ENCODE results near the gene S1PR5. TPM values are rescaled to one million over a fixed set of nuclear protein-coding genes. Genes with fewer than 3 reads are reported as not detected.
"Not testable (repeated sequence)": the region's sequence is repeated elsewhere in the genome, so short reads cannot be mapped to it uniquely, and the experiment has no call there.

The S1PR5 gene
- total RNA-seq, 4 donors from 2014 or later, result 0.84 TPM; not detected in 3

DNA sequence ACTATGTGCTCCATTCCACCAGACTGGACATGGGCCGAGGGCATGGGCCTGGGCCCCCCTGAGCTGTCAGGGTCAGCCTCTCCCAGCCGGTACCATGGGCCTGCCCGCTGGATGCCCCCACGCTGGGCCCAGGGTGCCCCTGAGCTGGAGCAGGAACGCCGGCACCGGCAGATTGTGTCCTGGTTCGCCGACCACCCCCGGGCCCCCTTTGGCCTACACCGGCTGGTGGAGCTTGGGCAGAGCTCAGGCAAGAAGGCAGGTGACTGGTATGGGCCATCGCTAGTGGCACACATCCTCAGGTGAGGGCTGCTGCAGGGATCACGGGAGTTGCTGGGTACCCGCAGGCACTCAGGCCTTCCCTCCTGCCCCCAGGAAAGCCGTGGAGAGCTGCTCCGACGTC is 29.6 kb upstream of the S1PR5 start:
- TF ChIP-seq CTCF (IDR thresholded peaks at IDR 0.05), result no peak
- no peak for TF ChIP-seq EP300 (IDR thresholded peaks at IDR 0.05)
- TF ChIP-seq POLR2A (IDR thresholded peaks at IDR 0.05), result no peak
- peaks cover 0 to 19% (median 13%) of the 10 kb centered on the region in 4 donors for H3K4me1 ChIP-seq
- WGBS, 2 donors, result 72 to 88% methylated on average over 2 to 17 of the region's 17 CpGs
- no peaks in the 10 kb centered on the region for H3K9me3 ChIP-seq
- H3K36me3 ChIP-seq, result peaks cover 0 to 62% (median 21%) of the 10 kb centered on the region in 3 donors
- no peak overlapping the region for H3K4me3 ChIP-seq
- H3K27me3 ChIP-seq, result no peaks in the 10 kb centered on the region
- DNase-seq (ENCODE audit: low spot score in 2 of 2), result no peak
- H3K27ac ChIP-seq, result no peak overlapping the region

GRCh38 chr19:10544753-10545251 is 27.6 kb upstream of the S1PR5 start:
- peaks cover 0 to 19% (median 13%) of the 10 kb centered on the region in 4 donors for H3K4me1 ChIP-seq
- TF ChIP-seq EP300 (IDR thresholded peaks at IDR 0.05), result no peak
- TF ChIP-seq POLR2A (IDR thresholded peaks at IDR 0.05), result no peak
- DNase-seq (ENCODE audit: low spot score in 2 of 2), result no peak
- peak overlapping the region in 3 of 4 donors; percentile 90 to 98 (median 97) for H3K27ac ChIP-seq
- WGBS, 2 donors, result 37 to 47% methylated on average over 17 to 21 of the region's 23 CpGs
- H3K27me3 ChIP-seq, result no peaks in the 10 kb centered on the region
- H3K9me3 ChIP-seq, result no peaks in the 10 kb centered on the region
- peak overlapping the region in 3 of 4 donors; percentile 87 to 99 (median 94) for H3K4me3 ChIP-seq
- H3K36me3 ChIP-seq, result peaks cover 0 to 41% (median 9%) of the 10 kb centered on the region in 3 donors

DNA sequence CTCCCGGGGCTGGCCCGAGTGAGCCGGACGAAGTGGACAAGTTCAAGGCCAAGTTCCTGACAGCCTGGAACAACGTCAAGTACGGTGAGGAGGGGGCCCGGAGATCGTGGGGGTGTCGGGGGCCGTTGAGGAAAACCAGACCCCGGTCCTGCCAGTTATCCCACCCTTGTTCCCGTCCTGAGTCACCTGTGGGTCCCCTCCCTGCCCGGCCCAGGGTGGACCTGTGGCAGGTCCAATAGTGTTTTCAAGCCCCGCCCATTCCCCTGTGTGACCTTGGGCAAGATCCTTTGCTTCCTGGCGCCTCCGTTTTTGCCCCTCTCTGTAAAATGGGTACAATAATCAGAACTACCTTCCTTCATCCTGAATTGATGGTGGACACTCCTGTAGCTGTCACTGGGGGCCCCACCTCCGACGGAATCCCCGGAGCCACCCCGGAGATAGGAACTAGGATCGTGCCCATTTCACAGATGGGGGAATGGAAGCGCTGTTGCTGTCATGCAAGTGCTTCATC is 27.1 kb upstream of the S1PR5 start:
- H3K36me3 ChIP-seq, result peaks cover 0 to 36% (median 6%) of the 10 kb centered on the region in 3 donors
- DNase-seq (ENCODE audit: low spot score in 2 of 2), result no peak
- H3K27ac ChIP-seq, result peak overlapping the region; percentile 84 to 98 (median 94)
- TF ChIP-seq EP300 (IDR thresholded peaks at IDR 0.05) (no peak), POLR2A (IDR thresholded peaks at IDR 0.05) (no peak), CTCF (IDR thresholded peaks at IDR 0.05) (no peak)
- H3K4me3 ChIP-seq, result peak overlapping the region; percentile 87 to 99 (median 96)
- no peaks in the 10 kb centered on the region for H3K9me3 ChIP-seq
- H3K27me3 ChIP-seq, result no peaks in the 10 kb centered on the region
- peaks cover 0 to 19% (median 13%) of the 10 kb centered on the region in 4 donors for H3K4me1 ChIP-seq
- 23 to 45% methylated on average over 12 to 22 of the region's 22 CpGs for WGBS, 2 donors

DNA sequence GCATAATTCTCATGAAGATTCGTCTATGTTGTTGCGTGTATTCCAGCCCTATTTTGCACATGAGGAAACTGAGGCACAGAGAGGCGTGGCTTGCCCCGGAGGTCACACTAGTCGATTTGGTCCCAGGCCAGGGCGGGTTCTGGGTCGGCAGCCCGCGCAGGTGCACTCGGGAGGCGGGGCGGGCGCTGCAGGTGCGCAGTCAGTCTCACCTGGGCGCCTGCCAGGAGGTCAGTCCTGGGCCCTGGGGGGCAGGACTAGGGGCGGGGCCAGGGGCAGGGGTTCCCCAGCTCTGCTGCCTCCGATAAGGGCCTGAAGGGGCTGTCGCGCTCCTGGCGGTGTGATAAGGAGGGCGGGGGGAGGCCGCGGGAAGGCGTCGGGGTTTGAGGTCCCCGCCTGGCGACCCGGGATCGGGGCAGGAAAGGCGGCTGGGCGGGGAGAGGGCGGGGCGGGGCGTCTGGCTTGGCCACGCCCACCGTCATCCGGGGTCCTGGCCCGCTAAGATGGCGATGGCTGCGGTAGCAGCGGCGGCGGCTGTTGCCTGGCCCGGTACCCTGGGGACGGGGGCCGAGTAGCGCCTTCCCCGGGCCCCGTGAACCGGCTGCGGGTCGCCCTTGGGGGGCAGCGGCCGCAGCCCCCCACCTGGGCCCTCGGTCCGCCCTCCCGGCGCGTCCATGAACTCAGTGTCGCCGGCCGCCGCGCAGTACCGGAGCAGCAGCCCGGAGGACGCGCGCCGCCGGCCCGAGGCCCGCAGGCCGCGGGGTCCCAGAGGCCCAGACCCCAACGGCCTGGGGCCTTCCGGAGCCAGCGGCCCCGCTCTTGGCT is 26.4 kb upstream of the S1PR5 start, which contains the start of gene ATG4D:
Gene ATG4D, plus strand, starts transcription at position 485 of the 822 bp plus-strand sequence. Its CDS starts 187 bp downstream, at position 672.
- peak within 1 kb of the TSS; percentile 84 to 98 (median 94) for H3K27ac ChIP-seq
- no peaks in the 10 kb centered on the region for H3K9me3 ChIP-seq
- H3K4me3 ChIP-seq, result peak within 1 kb of the TSS; percentile 87 to 99 (median 96)
- DNase-seq (ENCODE audit: low spot score in 2 of 2), result peak; percentile 56 to 66
- no peaks in the 10 kb centered on the region for H3K27me3 ChIP-seq
- TF ChIP-seq EP300 (IDR thresholded peaks at IDR 0.05), result peak in 1 of 2 donors; percentile 71
- TF ChIP-seq POLR2A (IDR thresholded peaks at IDR 0.05), result peak; percentile 52 to 64
- TF ChIP-seq CTCF (IDR thresholded peaks at IDR 0.05), result no peak
- H3K36me3 ChIP-seq, result peaks cover 0 to 30% (median 6%) of the 10 kb centered on the region in 3 donors
- H3K4me1 ChIP-seq, result peaks cover 0 to 19% (median 13%) of the 10 kb centered on the region in 4 donors
- 2 to 3% methylated on average over 29 to 60 of the region's 79 CpGs for WGBS, 2 donors

- no peak for TF ChIP-seq EP300 (IDR thresholded peaks at IDR 0.05)
- TF ChIP-seq POLR2A (IDR thresholded peaks at IDR 0.05), result no peak
- TF ChIP-seq CTCF (IDR thresholded peaks at IDR 0.05), result no peak
- Histone ChIP-seq H3K9me3 (no peaks in the 10 kb centered on the region), H3K36me3 (peaks cover 0 to 24% (median 6%) of the 10 kb centered on the region in 3 donors), H3K27me3 (no peaks in the 10 kb centered on the region), H3K27ac (peak overlapping the region in 3 of 4 donors; percentile 90 to 98 (median 97)), H3K4me3 (peak overlapping the region in 2 of 4 donors; percentile 94 to 99), H3K4me1 (peaks cover 0 to 19% (median 13%) of the 10 kb centered on the region in 4 donors)
- DNase-seq (ENCODE audit: low spot score in 2 of 2), result no peak
- 57 to 59% methylated on average over 8 of the region's 8 CpGs for WGBS, 2 donors
Measured at GRCh38 chr19:10543059-10543419, 25.8 kb upstream of the S1PR5 start.

DNA sequence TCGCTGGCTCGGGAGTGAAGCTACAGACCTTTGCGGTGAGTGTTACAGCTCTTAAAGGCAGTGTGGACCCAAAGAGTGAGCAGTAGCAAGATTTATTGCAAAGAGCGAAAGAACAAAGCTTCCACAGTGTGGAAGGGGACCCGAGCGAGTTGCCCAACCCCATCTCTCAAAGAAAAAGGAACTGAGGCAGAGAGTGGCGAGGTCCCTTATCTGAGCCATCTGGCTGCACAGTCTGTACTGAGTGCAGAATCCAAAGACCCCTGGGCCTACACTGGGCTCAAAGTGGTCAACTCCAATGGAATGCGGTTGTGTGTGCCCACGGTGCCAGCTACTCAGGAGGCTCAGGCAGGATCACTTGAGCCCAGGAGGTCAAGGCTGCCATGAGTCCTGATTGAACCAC is 21.8 kb upstream of the S1PR5 start:
- WGBS, 2 donors, result 41 to 44% methylated on average over 9 of the region's 9 CpGs
- not testable (repeated sequence) for H3K27ac ChIP-seq; H3K9me3 ChIP-seq; H3K4me3 ChIP-seq; DNase-seq (ENCODE audit: low spot score in 2 of 2); H3K27me3 ChIP-seq; H3K36me3 ChIP-seq; H3K4me1 ChIP-seq
